22Rv1 (cell line): ENCODE results near the gene WBP2.
A peak's percentile ranks its signal among the peaks of the same experiment; 100 is the strongest.

ENCODE experiments used
- H3K27ac ChIP-seq: fragments of 450-650 bp; 2 replicates; pipeline ENCODE4 v1.5.1; 2017
- ZFX ChIP-seq: fragments of 450-650 bp; IDR thresholded peaks from 2 replicates; pipeline ENCODE4 v1.6.1; 2017; ENCODE audit warnings: antibody characterized with exemption, borderline replicate concordance
- TF ChIP-seq, protein P1 (sequence below): fragments of 450-650 bp; IDR thresholded peaks from 2 replicates; pipeline ENCODE4 v1.5.1; 2017; ENCODE audit warnings: mild to moderate bottlenecking

Gene WBP2

DNA sequence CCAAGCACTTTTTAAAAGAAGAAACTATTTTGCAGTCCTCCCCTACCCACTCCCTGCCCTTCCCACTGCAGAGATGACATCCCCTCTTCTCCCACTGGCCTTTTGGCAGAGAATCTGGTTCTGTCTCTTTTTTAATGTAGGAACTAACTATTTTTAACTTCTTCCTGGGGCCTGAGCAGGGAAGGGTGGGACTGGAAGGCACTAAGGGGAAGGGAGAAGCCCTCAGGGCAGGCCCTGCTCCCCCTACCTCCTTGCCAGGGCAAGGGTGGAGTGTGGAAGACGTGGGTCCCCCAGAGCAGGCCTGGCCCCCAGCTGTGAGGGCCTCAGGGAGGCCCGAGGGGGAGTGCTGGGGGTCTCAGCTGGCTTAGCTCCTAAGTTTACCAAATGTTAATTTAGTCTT, 30.5 kb downstream of the WBP2 start:
- H3K27ac ChIP-seq = no peak overlapping the region
- TF ChIP-seq, protein P1, sequence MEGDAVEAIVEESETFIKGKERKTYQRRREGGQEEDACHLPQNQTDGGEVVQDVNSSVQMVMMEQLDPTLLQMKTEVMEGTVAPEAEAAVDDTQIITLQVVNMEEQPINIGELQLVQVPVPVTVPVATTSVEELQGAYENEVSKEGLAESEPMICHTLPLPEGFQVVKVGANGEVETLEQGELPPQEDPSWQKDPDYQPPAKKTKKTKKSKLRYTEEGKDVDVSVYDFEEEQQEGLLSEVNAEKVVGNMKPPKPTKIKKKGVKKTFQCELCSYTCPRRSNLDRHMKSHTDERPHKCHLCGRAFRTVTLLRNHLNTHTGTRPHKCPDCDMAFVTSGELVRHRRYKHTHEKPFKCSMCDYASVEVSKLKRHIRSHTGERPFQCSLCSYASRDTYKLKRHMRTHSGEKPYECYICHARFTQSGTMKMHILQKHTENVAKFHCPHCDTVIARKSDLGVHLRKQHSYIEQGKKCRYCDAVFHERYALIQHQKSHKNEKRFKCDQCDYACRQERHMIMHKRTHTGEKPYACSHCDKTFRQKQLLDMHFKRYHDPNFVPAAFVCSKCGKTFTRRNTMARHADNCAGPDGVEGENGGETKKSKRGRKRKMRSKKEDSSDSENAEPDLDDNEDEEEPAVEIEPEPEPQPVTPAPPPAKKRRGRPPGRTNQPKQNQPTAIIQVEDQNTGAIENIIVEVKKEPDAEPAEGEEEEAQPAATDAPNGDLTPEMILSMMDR = no peak
- no peak for TF ChIP-seq ZFX

DNA sequence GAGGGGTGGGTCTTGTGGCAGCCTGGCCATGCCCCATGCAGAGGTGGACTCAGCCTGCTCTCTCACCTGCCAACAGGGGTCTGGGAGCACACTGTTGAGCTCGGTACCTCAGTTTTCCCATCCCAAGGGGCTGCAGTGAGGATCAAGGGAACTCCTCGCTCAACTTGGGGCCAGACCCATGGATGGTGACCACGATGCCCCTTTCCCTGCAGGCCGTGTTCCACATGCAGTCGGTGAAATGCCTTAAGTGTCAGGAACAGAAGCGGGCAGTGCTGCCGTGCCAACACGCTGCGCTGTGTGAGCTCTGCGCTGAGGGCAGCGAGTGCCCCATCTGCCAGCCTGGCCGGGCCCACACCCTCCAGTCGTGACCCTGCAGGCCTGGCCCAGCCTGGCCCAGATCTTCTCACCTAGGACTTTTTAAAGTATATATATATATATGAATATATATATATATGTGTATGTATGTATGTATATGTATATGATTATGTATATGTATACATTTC, 31.0 kb downstream of the WBP2 start:
- TF ChIP-seq, protein P1 = no peak
- no peak for TF ChIP-seq ZFX
- H3K27ac ChIP-seq = no peak overlapping the region

DNA sequence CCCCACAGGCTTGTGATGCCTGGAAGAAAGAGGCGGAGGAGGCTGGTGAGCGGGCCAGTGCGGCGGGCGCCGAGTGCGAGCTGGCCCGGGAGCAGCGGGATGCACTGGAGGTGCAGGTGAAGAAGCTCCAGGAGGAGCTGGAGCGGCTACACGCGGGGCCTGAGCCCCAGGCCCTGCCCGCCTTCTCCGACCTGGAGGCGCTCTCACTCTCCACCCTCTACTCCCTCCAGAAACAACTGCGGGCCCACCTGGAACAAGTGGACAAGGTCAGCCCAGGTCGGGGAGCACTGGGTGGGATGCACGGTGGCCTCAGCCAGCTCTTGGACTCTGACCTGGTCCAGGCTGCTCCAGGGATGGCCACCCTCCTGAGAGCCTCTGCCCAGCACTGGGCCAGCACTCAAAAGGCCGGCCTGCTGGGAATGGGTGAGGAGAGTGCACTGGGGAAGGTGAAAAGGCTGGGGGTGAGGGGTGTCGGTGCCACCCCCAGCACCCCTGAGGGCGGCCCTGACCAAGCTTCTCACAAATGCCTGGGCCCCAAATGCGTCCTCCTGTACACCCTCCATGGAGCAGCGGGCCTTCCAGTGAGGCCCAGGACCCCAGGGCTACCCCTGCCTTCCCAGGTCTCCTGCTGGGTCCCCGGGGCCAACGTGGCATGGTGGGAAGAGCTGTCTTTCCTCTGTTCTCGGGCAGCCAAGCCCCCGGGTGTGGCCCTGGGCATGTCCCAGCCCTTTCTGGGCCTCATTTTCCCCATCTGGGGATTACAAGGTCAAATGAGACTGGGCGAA, 31.7 kb downstream of the WBP2 start:
- no peak for TF ChIP-seq ZFX
- TF ChIP-seq, protein P1 = no peak
- H3K27ac ChIP-seq = no peak overlapping the region

DNA sequence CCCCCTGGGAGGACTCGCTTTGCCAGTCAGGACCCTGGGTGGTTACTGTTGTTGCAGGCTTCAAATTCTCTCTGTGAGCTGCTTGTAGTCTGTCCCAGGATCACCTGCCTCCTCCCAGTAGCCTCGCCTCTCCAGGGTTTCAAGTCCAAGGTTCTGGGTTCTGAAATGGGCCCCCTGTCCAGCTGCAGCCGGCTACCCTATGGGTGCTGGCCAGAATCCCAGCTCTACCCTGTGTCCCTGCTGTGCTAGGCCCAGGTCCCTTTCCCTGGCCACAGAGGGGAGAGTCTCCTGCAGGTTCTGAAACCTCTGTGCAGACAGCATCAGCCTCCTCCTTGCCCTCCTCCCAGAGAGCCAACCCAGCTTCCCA, 32.4 kb downstream of the WBP2 start:
- peak overlapping the region; percentile 33 for H3K27ac ChIP-seq
- TF ChIP-seq ZFX = no peak
- TF ChIP-seq, protein P1 = no peak

DNA sequence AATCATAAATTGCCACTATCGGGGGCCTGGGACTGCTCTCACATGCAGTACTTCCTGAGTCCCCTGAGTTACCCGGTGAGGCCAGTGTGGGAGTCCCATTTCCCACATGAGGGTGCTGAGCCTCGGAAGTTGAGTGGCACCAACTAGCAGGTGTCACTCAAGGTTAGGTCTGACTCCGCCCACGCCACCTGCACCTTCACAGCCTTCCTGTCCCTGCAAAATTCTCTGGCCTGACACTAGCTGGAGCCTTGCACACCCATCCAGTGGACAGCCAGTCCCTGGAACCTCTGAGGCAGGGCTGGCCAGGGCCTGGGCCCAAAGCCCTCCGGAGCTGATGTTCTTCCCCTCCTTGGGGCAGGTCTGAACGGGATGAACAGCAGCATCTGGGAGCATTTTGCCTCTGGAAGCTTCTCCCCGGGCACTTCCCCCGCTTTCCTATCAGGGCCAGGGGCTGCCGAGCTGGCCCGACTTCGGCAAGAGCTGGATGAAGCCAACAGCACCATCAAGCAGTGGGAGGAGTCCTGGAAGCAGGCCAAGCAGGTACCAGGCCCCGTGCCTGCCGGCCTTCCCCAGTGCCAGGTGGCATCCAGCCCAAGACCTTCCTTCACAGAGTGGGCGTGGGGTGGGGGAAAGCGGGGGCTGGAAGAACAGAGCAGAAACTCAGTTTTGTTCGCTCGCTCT, 32.9 kb downstream of the WBP2 start:
- TF ChIP-seq ZFX = no peak
- TF ChIP-seq, protein P1 = no peak
- H3K27ac ChIP-seq = peak overlapping the region; percentile 33

GRCh38 chr17:75821552-75821951, 33.6 kb downstream of the WBP2 start:
- TF ChIP-seq, protein P1 = no peak
- H3K27ac ChIP-seq = peak overlapping the region; percentile 33; the same call in 1 of the 2 replicates
